GM20431 (cell line): ENCODE data around the gene SF3B2.
"Not testable (repeated sequence)": the region's sequence is repeated elsewhere in the genome, so short reads cannot be mapped to it uniquely, and the experiment has no call there.

Experiments
- in situ Hi-C: fragments of 300-500 bp; cut with MseI, MboI; formaldehyde crosslinking; loops from one replicate; pipeline ENCODE4 v1.15.0; 2020; ENCODE audit warnings: low sequenced_read_pairs; ENCODE audit not compliant: unreplicated experiment

The SF3B2 gene

DNA sequence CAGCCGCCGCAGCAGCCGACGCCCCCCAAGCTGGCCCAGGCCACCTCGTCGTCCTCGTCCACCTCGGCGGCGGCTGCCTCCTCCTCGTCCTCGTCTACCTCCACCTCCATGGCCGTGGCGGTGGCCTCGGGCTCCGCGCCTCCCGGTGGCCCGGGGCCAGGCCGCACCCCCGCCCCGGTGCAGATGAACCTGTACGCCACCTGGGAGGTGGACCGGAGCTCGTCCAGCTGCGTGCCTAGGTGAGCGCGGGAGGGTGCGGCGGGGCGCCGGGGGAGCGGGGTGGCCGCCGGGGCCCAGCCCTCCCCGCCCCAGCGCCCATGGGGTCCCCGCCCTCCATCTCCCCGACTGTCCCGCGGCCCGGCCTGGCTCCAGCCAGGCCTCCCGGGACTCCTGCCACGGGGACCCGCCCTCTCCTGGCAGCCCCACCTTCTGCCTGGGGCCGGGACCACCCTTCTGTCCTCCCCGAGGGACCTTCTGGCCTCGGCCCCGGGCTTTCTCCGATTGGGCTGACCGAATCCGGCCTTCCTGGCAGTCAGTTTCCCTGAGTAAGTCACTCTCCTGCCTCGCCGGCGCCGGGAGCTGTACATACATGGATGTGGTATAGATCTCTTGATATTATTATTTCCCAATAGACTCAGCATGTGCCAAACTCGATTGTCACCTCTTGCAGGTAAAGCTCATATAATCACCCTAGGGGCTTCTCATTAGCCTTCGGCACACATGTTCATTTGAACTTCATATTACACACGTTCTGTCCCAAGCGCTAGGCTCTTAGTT is 18.6 kb downstream of the SF3B2 start:
- in situ Hi-C loops, result no loop called here

- in situ Hi-C loops, result no loop called here
Measured at GRCh38 chr11:66071381-66071801, 19.2 kb downstream of the SF3B2 start.

GRCh38 chr11:66072081-66072480 is 19.9 kb downstream of the SF3B2 start:
- in situ Hi-C loops, result no loop called here

DNA sequence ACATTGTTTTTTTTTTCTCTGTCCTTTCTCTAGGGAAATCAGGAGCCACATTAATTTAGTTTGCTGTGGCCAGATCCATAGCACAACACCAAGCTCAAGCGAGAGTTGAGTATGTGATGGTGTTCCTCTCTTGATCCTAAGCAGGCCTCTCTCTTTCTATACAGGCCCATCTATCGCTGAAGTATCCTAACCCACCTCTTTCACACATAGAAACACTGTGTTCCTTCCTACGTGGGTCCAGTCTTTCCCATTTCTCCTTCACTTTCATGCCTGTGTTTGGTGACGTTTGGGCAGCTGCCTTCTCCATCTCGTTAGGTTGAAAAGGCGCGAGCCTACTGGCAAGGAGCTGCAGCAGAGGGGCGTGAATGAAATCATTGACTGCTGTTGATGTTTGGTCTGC is 20.4 kb downstream of the SF3B2 start:
- in situ Hi-C loops, result no loop called here

- in situ Hi-C loops, result no loop called here
Measured at GRCh38 chr11:66073669-66074068, 21.5 kb downstream of the SF3B2 start.

GRCh38 chr11:66075273-66075672 is 23.1 kb downstream of the SF3B2 start:
- in situ Hi-C loops, result no loop called here

- in situ Hi-C loops, result no loop called here
Measured at GRCh38 chr11:66076561-66076960, 24.4 kb downstream of the SF3B2 start.

GRCh38 chr11:66077927-66078326 is 25.8 kb downstream of the SF3B2 start:
- in situ Hi-C loops, result no loop called here

DNA sequence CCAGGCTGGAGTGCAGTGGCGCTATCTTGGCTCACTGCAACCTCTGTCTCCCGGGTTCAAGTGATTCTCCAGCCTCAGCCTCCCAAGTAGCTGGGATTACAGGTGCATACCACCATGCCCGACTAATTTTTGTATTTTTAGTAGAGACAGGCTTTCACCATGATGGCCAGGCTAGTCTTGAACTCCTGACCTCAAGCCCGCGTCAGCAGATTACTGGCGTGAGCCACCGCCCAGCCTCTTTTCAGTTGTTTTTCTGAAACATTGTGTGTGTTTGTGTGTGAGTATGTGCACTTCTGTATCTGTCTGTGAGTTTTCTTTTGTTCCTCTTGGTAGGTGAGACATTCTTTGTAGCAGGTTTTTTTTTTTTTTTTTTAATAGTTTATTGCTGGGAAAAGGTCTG is 26.8 kb downstream of the SF3B2 start:
- in situ Hi-C loops, result not testable (repeated sequence)

DNA sequence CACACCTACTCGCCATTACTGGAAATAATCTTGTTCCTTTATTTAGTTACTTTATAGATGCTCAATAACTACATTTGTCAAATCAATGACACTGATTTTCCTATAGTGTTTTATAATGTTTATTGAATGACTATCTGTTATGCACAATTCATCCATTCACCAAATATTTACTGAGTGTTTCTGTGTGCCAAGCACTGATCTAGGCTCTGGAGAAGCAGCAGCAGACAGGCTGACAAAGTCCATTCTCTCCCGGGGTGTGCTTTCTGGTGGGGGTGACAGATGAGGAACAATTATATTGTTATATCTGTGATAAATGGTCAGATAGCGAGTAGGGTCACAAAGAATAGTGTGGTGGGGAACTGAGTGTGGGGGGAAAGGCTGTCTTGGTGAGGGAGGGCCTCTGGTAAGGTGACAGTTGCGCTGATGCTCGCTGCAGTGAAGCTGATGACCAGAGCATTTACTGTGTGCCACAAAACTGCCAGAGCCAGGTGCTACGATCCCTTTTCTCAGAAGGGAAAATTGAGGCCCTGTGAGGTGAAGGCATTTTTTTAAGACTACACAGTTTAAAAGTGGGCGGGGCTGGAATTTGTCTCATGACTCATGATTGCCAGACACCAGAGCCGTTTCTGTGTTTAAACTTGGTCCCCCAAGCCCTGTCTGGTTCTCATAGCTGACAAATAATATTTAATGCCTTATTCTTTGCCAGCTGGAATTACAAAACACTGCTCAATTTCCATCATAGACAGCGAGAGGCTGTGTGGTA is 28.1 kb downstream of the SF3B2 start:
- in situ Hi-C loops, result no loop called here

GRCh38 chr11:66081505-66081904 is 29.3 kb downstream of the SF3B2 start:
- in situ Hi-C loops, result no loop called here

- in situ Hi-C loops, result no loop called here
Measured at GRCh38 chr11:66082946-66083698, 31.0 kb downstream of the SF3B2 start.

DNA sequence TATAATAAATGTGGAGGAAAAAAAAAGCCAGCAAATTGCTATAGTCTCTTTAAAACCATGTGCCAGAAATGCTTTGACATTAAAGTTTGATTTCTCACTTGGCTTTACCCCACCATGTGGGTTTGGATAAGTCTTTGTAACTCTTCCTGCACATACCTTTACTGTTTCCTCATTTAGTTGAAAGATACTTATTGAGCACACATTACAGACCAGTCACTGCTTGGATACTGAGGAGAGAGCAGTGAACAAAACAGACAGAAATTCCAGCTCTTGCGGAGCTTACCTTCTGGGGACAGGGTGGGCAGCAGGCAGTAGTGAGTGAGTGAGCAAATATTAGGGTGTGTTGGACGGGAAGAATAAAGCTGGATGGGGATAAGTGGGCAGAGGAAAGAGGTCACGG is 31.6 kb downstream of the SF3B2 start:
- in situ Hi-C loops, result no loop called here

GRCh38 chr11:66084821-66085475 is 32.8 kb downstream of the SF3B2 start:
- in situ Hi-C loops, result no loop called here

GRCh38 chr11:66087148-66087908 is 35.2 kb downstream of the SF3B2 start:
- in situ Hi-C loops, result no loop called here

GRCh38 chr11:66089067-66089466 is 36.9 kb downstream of the SF3B2 start:
- in situ Hi-C loops, result no loop called here

GRCh38 chr11:66090288-66090687 is 38.1 kb downstream of the SF3B2 start:
- in situ Hi-C loops, result no loop called here

DNA sequence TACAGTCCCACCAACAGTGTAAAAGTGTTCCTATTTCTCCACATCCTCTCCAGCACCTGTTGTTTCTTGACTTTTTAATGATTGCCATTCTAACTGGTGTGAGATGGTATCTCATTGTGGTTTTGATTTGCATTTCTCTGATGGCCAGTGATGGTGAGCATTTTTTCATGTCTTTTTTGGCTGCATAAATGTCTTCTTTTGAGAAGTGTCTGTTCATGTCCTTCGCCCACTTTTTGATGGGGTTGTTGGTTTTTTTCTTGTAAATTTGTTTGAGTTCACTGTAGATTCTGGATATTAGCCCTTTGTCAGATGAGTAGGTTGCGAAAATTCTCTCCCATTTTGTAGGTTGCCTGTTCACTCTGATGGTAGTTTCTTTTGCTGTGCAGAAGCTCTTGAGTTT is 40.0 kb downstream of the SF3B2 start:
- in situ Hi-C loops, result not testable (repeated sequence)

DNA sequence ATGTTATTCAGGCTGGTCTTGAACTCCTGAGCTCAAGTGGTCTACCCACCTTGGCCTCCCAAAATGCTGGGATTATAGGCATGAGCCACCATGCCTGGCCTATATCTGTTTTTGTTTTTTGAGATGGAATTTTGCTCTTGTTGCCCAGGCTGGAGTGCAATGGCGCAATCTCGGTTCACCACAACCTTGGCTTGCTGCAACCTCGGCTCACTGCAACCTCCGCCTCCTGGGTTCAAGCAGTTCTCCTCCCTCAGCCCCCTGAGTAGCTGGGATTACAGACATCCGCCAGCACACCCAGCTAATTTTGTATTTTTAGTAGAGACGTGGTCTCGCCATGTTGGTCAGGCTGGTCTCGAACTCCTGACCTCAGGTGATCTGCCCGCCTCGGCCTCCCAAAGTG is 47.6 kb downstream of the SF3B2 start:
- in situ Hi-C loops, result not testable (repeated sequence)
